Measurements from ENCODE around the gene C16orf46.

C16orf46 gene

DNA sequence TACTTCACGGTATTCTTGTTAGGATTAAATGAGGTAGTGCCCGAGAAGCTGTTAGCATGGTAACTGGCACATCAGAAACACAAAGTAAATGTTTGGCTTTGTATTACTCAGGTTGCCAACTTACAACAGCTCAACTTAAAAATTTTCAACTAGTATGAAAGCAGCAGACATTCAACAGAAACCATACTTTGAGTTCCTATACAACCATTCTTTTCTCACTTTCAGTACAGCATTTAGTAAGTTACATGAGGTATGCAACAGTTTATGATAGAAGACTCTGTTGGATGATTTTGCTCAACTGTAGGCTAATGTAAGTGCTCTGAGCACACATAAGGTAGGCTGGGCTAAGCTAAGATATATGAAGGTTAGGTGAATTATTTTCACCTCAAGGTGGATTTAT lies 62.4 kb downstream of the C16orf46 start:
- Histone ChIP-seq H3K27ac (ENCODE audit: low read depth, low read length) (no peak overlapping the region), H3F3A (ENCODE audit: insufficient read depth) (no peaks in the 10 kb centered on the region), H3K4me2 (ENCODE audit: low read depth, low read length, poor library complexity, severe bottlenecking) (no peak overlapping the region), H3K4me3 (ENCODE audit: insufficient read depth, low read length, poor library complexity, severe bottlenecking) (no peak overlapping the region), H3K79me2 (ENCODE audit: insufficient read depth, low read length) (peaks cover 26% of the 10 kb centered on the region), H2AFZ (ENCODE audit: low read depth, low read length, severe bottlenecking) (no peak overlapping the region), H3K27me3 (ENCODE audit: low read length) (no peaks in the 10 kb centered on the region), H3K9ac (ENCODE audit: low read length) (no peak overlapping the region), H3K9me2 (replicated peaks; ENCODE audit: insufficient read depth, low read length) (no peaks in the 10 kb centered on the region), H3K36me3 (ENCODE audit: low read length) (peaks cover 46% of the 10 kb centered on the region), H4K20me1 (ENCODE audit: low read depth, low read length) (peaks cover under 1% of the 10 kb centered on the region; the same call in 1 of the 2 replicates), H3K9me3 (ENCODE audit: insufficient read depth, low read length) (no peaks in the 10 kb centered on the region)
- TF ChIP-seq EZH2phosphoT487 (conservative IDR thresholded peaks at IDR 0.05; ENCODE audit: low read length): no peak
- TF ChIP-seq, protein P1, sequence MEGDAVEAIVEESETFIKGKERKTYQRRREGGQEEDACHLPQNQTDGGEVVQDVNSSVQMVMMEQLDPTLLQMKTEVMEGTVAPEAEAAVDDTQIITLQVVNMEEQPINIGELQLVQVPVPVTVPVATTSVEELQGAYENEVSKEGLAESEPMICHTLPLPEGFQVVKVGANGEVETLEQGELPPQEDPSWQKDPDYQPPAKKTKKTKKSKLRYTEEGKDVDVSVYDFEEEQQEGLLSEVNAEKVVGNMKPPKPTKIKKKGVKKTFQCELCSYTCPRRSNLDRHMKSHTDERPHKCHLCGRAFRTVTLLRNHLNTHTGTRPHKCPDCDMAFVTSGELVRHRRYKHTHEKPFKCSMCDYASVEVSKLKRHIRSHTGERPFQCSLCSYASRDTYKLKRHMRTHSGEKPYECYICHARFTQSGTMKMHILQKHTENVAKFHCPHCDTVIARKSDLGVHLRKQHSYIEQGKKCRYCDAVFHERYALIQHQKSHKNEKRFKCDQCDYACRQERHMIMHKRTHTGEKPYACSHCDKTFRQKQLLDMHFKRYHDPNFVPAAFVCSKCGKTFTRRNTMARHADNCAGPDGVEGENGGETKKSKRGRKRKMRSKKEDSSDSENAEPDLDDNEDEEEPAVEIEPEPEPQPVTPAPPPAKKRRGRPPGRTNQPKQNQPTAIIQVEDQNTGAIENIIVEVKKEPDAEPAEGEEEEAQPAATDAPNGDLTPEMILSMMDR (IDR thresholded peaks at IDR 0.05; ENCODE audit: insufficient read depth, low read length, poor library complexity, severe bottlenecking): no peak

DNA sequence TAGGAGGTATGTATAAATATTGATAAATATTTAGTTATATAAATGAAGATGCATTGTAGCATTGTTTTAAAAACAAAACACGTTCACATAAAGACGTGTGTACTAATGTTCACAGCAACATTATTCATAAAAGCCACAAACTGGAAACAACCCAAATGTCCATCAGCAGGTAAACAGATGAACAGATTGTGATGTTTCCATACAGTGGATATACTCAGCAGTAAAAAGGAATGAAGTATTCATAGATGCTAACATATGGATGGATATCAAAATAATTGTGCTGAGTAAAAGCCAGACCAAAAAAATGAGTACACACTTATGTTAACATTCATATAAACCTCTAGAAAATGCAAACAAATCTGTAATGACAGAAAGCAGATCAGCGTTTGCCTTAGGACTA lies 64.1 kb downstream of the C16orf46 start:
- Histone ChIP-seq H3F3A (ENCODE audit: insufficient read depth) (no peaks in the 10 kb centered on the region), H3K9me2 (replicated peaks; ENCODE audit: insufficient read depth, low read length) (no peaks in the 10 kb centered on the region), H2AFZ (ENCODE audit: low read depth, low read length, severe bottlenecking) (no peak overlapping the region), H3K27me3 (ENCODE audit: low read length) (no peaks in the 10 kb centered on the region), H3K4me3 (ENCODE audit: insufficient read depth, low read length, poor library complexity, severe bottlenecking) (no peak overlapping the region), H3K4me2 (ENCODE audit: low read depth, low read length, poor library complexity, severe bottlenecking) (no peak overlapping the region), H4K20me1 (ENCODE audit: low read depth, low read length) (peaks cover 5% of the 10 kb centered on the region; the same call in 1 of the 2 replicates), H3K36me3 (ENCODE audit: low read length) (peaks cover 34% of the 10 kb centered on the region), H3K27ac (ENCODE audit: low read depth, low read length) (no peak overlapping the region), H3K9me3 (ENCODE audit: insufficient read depth, low read length) (no peaks in the 10 kb centered on the region), H3K9ac (ENCODE audit: low read length) (no peak overlapping the region), H3K79me2 (ENCODE audit: insufficient read depth, low read length) (peaks cover 42% of the 10 kb centered on the region)
- TF ChIP-seq, protein P1 (IDR thresholded peaks at IDR 0.05; ENCODE audit: insufficient read depth, low read length, poor library complexity, severe bottlenecking): no peak
- no peak for TF ChIP-seq EZH2phosphoT487 (conservative IDR thresholded peaks at IDR 0.05; ENCODE audit: low read length)
